Measurements from ENCODE around the gene APBB1IP.

DNA sequence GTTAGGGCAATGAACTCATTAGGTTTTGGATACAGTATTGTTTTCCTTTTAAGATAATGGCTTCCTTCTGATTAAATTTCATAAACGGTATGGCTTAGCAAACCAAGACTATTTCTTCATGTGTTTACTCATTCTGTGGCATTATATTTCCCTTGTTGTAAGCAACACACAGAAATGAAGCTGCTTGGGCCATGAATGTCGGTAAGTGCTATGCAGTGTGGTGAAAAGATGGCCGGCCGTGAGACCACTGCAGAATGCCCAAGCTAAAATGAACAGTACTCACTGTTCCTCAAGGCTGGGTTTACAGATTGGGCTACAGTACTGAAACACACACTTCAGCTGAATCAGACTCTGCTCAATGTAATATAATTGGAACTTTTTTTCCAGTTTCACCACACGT, 8.1 kb downstream of the APBB1IP start:
- TF ChIP-seq, protein P1, sequence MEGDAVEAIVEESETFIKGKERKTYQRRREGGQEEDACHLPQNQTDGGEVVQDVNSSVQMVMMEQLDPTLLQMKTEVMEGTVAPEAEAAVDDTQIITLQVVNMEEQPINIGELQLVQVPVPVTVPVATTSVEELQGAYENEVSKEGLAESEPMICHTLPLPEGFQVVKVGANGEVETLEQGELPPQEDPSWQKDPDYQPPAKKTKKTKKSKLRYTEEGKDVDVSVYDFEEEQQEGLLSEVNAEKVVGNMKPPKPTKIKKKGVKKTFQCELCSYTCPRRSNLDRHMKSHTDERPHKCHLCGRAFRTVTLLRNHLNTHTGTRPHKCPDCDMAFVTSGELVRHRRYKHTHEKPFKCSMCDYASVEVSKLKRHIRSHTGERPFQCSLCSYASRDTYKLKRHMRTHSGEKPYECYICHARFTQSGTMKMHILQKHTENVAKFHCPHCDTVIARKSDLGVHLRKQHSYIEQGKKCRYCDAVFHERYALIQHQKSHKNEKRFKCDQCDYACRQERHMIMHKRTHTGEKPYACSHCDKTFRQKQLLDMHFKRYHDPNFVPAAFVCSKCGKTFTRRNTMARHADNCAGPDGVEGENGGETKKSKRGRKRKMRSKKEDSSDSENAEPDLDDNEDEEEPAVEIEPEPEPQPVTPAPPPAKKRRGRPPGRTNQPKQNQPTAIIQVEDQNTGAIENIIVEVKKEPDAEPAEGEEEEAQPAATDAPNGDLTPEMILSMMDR (IDR thresholded peaks at IDR 0.05) = no peak
- no peak for TF ChIP-seq POLR2A (IDR thresholded peaks at IDR 0.05)
